HUES64 (cell line): ENCODE results near the gene REEP1.
A peak's percentile ranks its signal among the peaks of the same experiment; 100 is the strongest.

ENCODE experiments used
- H3K27ac ChIP-seq: 2 replicates; pipeline ENCODE4 v1.7.0; 2013; ENCODE audit warnings: low read depth, low read length, inconsistent platforms
- H3K27me3 ChIP-seq: 2 replicates; pipeline ENCODE4 v1.6.1; 2013; ENCODE audit warnings: mild to moderate bottlenecking, low read length; ENCODE audit not compliant: insufficient read depth
- H3K36me3 ChIP-seq: 2 replicates; pipeline ENCODE4 v1.6.1; 2013; ENCODE audit warnings: mild to moderate bottlenecking, low read length; ENCODE audit not compliant: insufficient read depth
- H3K4me1 ChIP-seq: 2 replicates; pipeline ENCODE4 v1.6.1; 2013; ENCODE audit warnings: mild to moderate bottlenecking, low read length, moderate library complexity; ENCODE audit not compliant: insufficient read depth
- H3K4me3 ChIP-seq: 2 replicates; pipeline ENCODE4 v1.5.1; 2013; ENCODE audit warnings: mild to moderate bottlenecking, low read length, moderate library complexity
- H3K9ac ChIP-seq: 2 replicates; pipeline ENCODE4 v1.6.1; 2013; ENCODE audit warnings: mild to moderate bottlenecking, low read depth, low read length
- H3K9me3 ChIP-seq: 2 replicates; pipeline ENCODE4 v1.6.1; 2013; ENCODE audit warnings: low read depth, low read length; ENCODE audit not compliant: insufficient read depth
- WGBS: fragments of 150-250, 120-280 bp; methylation state at CpG from one replicate; pipeline ENCODE4 v1.1.7; 2013; ENCODE audit warnings: missing lambda C conversion rate; 5-methylcytosine and 5-hydroxymethylcytosine counted together

Gene REEP1

DNA sequence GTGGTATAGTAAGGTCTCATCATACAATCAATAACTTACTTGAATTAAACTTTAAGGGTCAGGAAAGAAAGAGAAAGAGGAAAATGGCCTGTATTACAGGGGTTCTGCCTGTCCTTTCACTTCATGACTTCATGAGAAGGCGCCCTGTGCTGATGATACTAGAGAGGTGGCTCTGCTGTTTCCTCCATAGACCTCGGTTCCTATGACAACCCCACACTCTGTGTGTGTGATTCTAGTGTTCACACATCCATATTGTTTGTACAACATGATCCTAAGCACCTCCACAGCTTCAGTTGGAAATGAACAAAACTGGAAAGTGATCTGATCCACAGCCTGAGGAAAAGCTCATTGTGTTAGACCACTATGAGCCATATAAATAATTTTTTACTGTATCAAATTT, 7.0 kb upstream of the REEP1 start:
- Histone ChIP-seq H3K27me3 (peaks cover 22% of the 10 kb centered on the region), H3K4me3 (no peak overlapping the region), H3K4me1 (no peaks in the 10 kb centered on the region), H3K9me3 (peaks cover 3% of the 10 kb centered on the region; the same call in 1 of the 2 replicates), H3K9ac (no peak overlapping the region), H3K27ac (no peak overlapping the region), H3K36me3 (no peaks in the 10 kb centered on the region)
- 90% methylated on average over 2 of the region's 2 CpGs for WGBS

- H3K4me1 ChIP-seq = peaks cover 4% of the 10 kb centered on the region
- H3K4me3 ChIP-seq = no peak overlapping the region
- H3K9me3 ChIP-seq = peaks cover 3% of the 10 kb centered on the region; the same call in 1 of the 2 replicates
- no peak overlapping the region for H3K9ac ChIP-seq
- no peak overlapping the region for H3K27ac ChIP-seq
- no peaks in the 10 kb centered on the region for H3K36me3 ChIP-seq
- H3K27me3 ChIP-seq = peaks cover 40% of the 10 kb centered on the region
- WGBS = 84% methylated on average over 1 of the region's 1 CpG
These were observed 5.1 kb upstream of the REEP1 start for GRCh38 chr2:86342488-86342887.

- peaks cover 3% of the 10 kb centered on the region; the same call in 1 of the 2 replicates for H3K9me3 ChIP-seq
- no peak overlapping the region for H3K4me3 ChIP-seq
- no peak overlapping the region for H3K27ac ChIP-seq
- no peak overlapping the region for H3K9ac ChIP-seq
- peaks cover 48% of the 10 kb centered on the region for H3K27me3 ChIP-seq
- peaks cover 4% of the 10 kb centered on the region for H3K4me1 ChIP-seq
- H3K36me3 ChIP-seq = no peaks in the 10 kb centered on the region
These were observed 4.0 kb upstream of the REEP1 start for GRCh38 chr2:86341470-86341869.

- 87% methylated on average over 10 of the region's 10 CpGs for WGBS
- Histone ChIP-seq H3K36me3 (no peaks in the 10 kb centered on the region), H3K4me1 (peaks cover 4% of the 10 kb centered on the region), H3K9ac (no peak overlapping the region), H3K4me3 (no peak overlapping the region), H3K9me3 (peaks cover 3% of the 10 kb centered on the region; the same call in 1 of the 2 replicates), H3K27ac (no peak overlapping the region), H3K27me3 (peaks cover 74% of the 10 kb centered on the region)
These were observed 1.4 kb upstream of the REEP1 start for GRCh38 chr2:86338778-86339295.

DNA sequence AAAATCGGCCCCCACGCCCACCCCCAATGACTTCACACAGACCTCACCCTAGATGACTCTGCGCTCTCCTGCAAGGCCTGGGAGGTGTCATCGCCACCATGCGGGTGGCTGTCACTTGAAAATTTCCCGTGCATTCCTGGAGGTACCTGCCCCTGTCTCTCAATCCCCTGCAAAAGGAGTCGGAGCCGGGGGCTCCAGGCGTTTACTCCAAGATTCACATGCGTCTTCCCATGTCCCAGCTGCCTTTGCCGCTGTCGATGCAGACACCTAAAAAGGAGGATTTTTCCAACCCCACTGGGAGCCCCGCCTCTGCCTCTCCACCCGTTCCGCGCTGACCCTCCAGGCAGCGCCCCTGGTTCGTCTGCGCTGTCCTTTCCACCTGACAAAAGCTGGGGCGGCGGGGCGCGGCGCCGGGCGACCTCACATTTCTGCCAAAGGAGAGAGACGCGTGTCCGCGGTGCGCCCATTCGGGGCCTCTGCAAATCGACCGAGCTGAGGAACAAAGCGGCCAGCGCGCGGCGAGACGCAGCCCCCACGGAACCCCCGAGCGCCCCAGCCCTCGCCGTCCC, 667 bp downstream of the REEP1 start:
- peaks cover 4% of the 10 kb centered on the region for H3K4me1 ChIP-seq
- no peaks in the 10 kb centered on the region for H3K36me3 ChIP-seq
- WGBS = 2% methylated on average over 45 of the region's 45 CpGs
- 0 out of 2 replicates have a peak overlapping the region, but pooled peaks have one; percentile 16 for H3K9ac ChIP-seq
- H3K4me3 ChIP-seq = peak overlapping the region; percentile 59
- H3K27ac ChIP-seq = no peak overlapping the region
- H3K9me3 ChIP-seq = no peaks in the 10 kb centered on the region
- peaks cover 80% of the 10 kb centered on the region for H3K27me3 ChIP-seq

DNA sequence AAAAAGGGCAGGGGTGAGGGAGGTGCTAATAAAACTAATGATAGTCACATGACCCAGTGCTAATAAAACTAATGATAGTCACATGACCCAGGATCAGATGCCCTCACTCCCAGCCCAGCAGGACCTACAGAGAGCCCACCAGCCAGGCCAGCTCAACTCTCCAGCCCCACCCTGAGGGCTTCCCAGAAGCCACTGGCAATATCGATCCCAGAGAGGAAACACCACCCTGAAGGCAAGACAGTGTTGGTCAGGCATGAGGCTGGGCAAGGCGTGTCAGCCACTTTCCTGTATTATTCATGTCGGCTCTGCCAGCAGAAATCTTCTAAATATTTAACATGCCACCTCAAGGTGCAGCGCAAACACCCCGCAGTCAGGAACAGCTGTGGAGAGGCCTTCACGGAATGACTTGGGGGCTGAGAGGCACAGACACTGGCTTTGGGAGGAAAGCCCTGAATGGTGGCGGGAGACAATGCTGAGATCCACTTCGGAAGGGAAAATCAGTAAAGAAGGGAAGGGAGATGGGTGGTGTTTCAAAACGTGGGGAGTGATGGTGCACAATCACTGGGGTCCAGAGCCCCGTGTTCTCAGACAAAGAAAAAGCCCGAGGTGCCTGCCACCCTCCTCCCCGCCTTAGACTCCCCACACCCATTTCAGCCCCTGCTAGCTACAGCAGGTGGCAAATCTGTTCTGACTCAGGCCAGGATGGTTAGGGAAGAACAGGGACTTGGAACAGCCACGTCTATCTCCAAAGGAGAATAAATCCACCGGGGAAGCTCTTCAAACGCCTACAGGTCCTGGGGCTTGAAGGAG, 1.4 kb downstream of the REEP1 start:
- Histone ChIP-seq H3K4me3 (peak overlapping the region; percentile 59), H3K4me1 (peaks cover 4% of the 10 kb centered on the region), H3K9ac (no peak overlapping the region), H3K27ac (no peak overlapping the region), H3K36me3 (no peaks in the 10 kb centered on the region), H3K9me3 (no peaks in the 10 kb centered on the region), H3K27me3 (peaks cover 79% of the 10 kb centered on the region)
- 44% methylated on average over 15 of the region's 15 CpGs for WGBS

DNA sequence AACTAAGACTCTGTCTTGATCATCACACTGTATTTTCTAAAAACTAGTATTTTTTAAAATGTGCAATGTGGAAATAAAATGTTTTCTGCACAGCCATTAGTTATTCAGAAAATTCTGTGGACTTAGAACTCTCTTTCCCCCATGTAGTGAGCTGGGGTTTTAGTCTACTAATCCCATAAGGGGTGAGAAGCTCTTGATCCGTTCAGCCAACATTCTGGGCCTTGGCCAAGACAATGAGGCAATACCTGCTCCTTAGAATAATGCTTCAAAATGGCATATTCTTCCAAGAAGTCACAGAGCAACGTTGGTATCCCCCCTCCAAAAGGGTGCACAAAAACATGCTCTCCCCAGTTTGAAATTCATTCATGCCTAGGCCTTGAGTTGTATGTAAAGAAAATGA, 4.0 kb downstream of the REEP1 start:
- H3K9me3 ChIP-seq = no peaks in the 10 kb centered on the region
- H3K4me3 ChIP-seq = no peak overlapping the region
- H3K27me3 ChIP-seq = peaks cover 53% of the 10 kb centered on the region
- no peaks in the 10 kb centered on the region for H3K36me3 ChIP-seq
- H3K4me1 ChIP-seq = peaks cover 4% of the 10 kb centered on the region
- WGBS = 83% methylated on average over 2 of the region's 2 CpGs
- no peak overlapping the region for H3K9ac ChIP-seq
- no peak overlapping the region for H3K27ac ChIP-seq

- peaks cover 46% of the 10 kb centered on the region for H3K27me3 ChIP-seq
- H3K9ac ChIP-seq = no peak overlapping the region
- H3K9me3 ChIP-seq = no peaks in the 10 kb centered on the region
- no peaks in the 10 kb centered on the region for H3K4me1 ChIP-seq
- 78% methylated on average over 1 of the region's 1 CpG for WGBS
- no peak overlapping the region for H3K4me3 ChIP-seq
- no peak overlapping the region for H3K27ac ChIP-seq
- no peaks in the 10 kb centered on the region for H3K36me3 ChIP-seq
These were observed 4.8 kb downstream of the REEP1 start for GRCh38 chr2:86332654-86333053.

DNA sequence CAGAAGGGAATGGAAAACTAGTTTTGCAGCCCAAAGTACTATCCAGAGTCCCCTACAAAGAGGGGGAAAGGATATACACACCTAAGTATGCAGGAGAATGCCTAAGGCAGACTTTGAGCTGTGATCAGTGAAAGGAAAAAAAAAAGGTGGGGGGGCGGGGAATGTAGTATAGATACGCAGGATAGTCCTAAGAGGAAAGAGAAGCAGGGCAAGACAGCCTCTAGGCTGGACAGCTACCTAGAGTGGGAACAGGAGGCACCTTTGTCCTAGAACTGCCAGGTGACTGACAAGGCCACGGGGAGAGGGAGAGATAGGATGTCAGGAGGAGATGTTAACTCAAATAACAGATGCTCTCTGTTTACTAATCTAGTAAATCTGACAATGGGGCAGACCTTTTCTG, 6.0 kb downstream of the REEP1 start:
- Histone ChIP-seq H3K4me3 (no peak overlapping the region), H3K9ac (no peak overlapping the region), H3K4me1 (no peaks in the 10 kb centered on the region), H3K36me3 (no peaks in the 10 kb centered on the region), H3K27me3 (peaks cover 37% of the 10 kb centered on the region), H3K9me3 (no peaks in the 10 kb centered on the region), H3K27ac (no peak overlapping the region)
- WGBS = 79% methylated on average over 3 of the region's 3 CpGs

DNA sequence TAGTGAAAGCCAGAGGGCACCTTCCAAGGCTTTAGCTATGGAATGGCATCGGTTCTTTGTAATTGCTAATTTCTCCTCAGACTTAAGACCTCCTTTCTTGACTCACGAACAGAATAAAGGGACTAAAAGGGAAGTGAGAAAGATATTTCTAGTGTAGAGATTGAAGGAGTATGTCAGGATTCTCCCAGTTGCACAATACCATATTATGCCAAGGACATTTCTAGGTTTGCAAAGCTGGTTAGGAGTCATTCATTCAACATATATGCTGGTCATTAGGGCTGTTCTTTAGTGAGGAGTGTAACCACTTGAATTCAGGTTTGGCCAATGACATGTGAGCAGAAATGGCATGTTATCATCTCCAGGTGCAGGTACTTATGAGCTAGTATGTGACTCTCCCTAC, 7.4 kb downstream of the REEP1 start:
- no peak overlapping the region for H3K27ac ChIP-seq
- no peaks in the 10 kb centered on the region for H3K9me3 ChIP-seq
- H3K36me3 ChIP-seq = no peaks in the 10 kb centered on the region
- 100% methylated on average over 1 of the region's 2 CpGs for WGBS
- H3K4me3 ChIP-seq = no peak overlapping the region
- H3K9ac ChIP-seq = no peak overlapping the region
- H3K27me3 ChIP-seq = peaks cover 23% of the 10 kb centered on the region
- H3K4me1 ChIP-seq = no peaks in the 10 kb centered on the region

GRCh38 chr2:86323273-86324021, 14.0 kb downstream of the REEP1 start:
- Histone ChIP-seq H3K27ac (no peak overlapping the region), H3K36me3 (no peaks in the 10 kb centered on the region), H3K9ac (no peak overlapping the region), H3K9me3 (no peaks in the 10 kb centered on the region), H3K4me3 (no peak overlapping the region), H3K4me1 (peaks cover 7% of the 10 kb centered on the region), H3K27me3 (peaks cover 3% of the 10 kb centered on the region; the same call in 1 of the 2 replicates)
- WGBS = 78% methylated on average over 9 of the region's 9 CpGs
